GM10248 (cell line): ENCODE data around the gene JADE2.

Source experiments
- CTCF ChIA-PET: fragments of 300-600 bp; sonication (Branson Sonifier 250); formaldehyde crosslinking; extraction: SDS; loops from one replicate; lab custom pipeline; 2021; ENCODE audit warnings: antibody characterized with exemption; lab: Yijun Ruan, JAX
- POLR2A ChIA-PET: fragments of 350-650 bp; sonication (Branson Sonifier 250); formaldehyde crosslinking; extraction: SDS; loops from one replicate; lab custom pipeline; 2020; ENCODE audit warnings: antibody characterized with exemption; lab: Yijun Ruan, JAX
- DNase-seq: peaks from one replicate; pipeline ENCODE4 v3.0.0; 2012; ENCODE audit errors: extremely low spot score
- TF ChIP-seq, protein P1 (sequence below): IDR thresholded peaks from 2 replicates; pipeline ENCODE4 v1.5.1; 2012; ENCODE audit warnings: mild to moderate bottlenecking, low read depth; ENCODE audit errors: extremely low read depth, missing control alignments, control extremely low read depth

The JADE2 gene

DNA sequence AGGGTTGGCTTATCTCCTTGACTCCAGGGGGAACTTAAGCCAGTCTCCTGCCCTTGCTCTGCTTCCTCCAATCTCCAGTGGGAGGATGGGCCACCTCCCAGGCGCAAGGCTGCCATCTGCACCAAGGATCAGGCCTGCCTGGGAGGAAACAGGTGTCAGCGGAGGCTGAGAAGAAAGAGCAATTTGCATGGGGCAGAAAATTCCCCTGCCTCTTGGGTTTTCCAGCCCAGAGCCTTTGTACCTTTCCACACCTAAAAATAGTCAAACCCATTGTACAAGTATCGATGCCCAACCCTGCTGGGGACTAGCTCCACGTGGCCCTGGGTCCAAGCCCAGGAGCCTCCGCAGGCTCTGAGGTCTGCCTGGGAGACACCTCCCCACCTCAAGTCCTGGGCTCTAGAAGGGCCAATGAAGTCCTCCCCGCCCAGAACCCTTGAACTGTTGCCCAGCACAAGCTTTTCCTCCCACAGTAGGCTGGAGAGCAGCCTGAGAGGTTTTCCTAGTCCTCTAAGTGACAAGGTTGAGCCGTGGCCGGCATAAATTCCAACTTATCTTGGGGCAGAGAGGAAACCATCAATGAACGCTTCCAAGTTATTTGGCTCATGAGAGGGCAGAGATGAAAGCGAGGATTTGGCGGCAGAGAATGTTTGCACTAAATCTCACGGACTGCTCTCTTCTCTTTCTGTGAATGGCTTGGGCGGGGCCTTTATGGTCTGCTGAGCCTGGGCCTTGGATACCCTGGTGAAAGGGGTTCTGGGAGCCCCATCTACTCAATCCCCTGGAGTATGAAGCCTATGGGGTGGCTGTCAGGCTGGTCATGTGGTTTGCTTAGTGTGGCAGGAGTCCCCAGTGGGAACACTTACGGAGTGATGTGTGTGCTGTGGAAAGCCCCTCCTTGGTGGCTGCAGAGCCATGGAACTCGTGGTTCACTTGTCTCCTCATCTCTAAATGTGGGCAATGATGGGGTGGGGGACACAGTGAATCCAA, 15.6 kb downstream of the JADE2 start:
- DNase-seq = peak; percentile 62
- CTCF ChIA-PET = interaction anchor here (1.2 to 14.6 kb wide), 6 partner anchors 7 to 46 kb away, joined by 4 to 143 read pairs (median 8); partner anchors contain the start of gene JADE2
- POLR2A ChIA-PET = interaction anchor here (0.6 to 1.4 kb wide), 7 partner anchors 9 to 1304 kb away, joined by 3 to 6 read pairs (median 4); no protein-coding TSS in a partner anchor
- TF ChIP-seq, protein P1, sequence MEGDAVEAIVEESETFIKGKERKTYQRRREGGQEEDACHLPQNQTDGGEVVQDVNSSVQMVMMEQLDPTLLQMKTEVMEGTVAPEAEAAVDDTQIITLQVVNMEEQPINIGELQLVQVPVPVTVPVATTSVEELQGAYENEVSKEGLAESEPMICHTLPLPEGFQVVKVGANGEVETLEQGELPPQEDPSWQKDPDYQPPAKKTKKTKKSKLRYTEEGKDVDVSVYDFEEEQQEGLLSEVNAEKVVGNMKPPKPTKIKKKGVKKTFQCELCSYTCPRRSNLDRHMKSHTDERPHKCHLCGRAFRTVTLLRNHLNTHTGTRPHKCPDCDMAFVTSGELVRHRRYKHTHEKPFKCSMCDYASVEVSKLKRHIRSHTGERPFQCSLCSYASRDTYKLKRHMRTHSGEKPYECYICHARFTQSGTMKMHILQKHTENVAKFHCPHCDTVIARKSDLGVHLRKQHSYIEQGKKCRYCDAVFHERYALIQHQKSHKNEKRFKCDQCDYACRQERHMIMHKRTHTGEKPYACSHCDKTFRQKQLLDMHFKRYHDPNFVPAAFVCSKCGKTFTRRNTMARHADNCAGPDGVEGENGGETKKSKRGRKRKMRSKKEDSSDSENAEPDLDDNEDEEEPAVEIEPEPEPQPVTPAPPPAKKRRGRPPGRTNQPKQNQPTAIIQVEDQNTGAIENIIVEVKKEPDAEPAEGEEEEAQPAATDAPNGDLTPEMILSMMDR = no peak

DNA sequence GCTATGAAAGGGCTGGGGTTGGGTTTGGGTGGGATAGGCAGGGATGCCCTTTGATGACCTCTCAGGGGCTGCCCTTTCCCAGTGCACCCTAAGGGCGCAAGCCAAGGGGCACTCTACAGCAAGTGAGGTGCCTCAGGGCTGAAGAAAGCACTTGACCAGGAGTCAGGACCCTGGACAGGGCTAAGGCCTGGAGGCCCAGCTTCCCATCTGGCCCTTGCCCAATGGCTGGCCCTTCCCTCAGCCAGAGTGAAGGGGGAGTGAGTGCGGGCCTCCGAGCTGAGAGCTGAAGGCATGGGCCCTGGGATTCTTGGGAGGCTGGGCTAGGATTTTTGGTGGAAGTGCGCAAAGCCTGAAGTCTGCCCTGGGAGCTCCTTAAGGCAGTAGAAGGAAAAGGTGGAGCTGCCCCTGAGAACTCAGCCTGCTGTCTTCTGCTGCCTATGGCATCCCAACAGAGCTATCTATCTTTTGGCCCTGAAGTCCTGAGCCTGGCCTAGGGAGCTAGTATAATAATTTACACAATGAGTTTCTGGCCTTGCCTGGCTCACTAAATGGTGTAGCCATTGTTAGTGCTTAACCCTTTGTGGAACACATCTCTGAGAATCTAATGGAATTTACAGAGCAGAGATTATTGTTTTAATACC, 16.4 kb downstream of the JADE2 start:
- DNase-seq = no peak
- POLR2A ChIA-PET = interaction anchor here (1.4 kb wide), 1 partner anchor 10 kb away, joined by 6 read pairs; no protein-coding TSS in a partner anchor

DNA sequence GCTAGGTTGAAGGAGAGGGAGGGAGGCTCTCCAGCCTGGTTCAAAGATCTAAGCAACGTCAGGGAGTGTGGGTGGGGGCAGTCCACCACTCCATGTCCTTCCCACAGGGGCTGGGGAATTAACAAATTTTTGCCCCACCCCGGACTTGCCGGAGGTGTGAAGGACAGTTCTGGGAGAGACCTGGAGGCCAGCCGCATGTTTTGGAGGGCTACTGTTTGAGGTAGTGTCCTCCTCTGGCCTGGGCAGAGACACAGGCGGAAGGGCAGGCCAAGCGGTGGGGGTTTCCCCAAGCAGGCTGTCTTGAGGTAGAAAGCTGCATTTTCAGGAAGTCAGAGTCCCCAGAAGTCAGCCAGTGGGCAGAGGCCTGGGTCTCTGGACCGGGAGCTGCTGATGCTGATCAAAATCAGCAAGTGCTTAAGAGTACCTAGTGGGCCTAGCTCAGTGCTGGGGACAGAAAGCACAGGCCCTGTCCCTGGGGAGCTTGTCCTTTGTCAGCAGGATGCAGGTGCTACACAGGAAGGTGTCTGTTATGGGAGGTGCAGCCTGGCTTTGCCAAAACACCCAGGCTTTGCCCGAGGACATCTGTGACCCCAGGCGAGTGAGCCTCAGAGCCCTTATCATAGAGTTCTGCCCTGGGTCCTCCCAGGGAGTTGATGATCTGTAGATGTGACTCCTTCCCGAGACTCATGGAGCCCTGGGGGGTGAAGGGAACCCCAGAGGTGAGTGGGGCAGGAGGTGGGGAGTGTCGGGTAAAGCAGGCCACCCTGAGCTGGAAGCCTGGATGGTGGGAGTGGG, 18.5 kb downstream of the JADE2 start:
- ChIA-PET CTCF (interaction anchor here (0.8 to 14.6 kb wide), 8 partner anchors 10 to 504 kb away, joined by 3 to 143 read pairs (median 6); partner anchors contain the start of genes CDKN2AIPNL and JADE2), POLR2A (interaction anchor here (0.8 to 1.1 kb wide), 2 partner anchors 10 to 11 kb away, joined by 3 to 4 read pairs; no protein-coding TSS in a partner anchor)
- TF ChIP-seq, protein P1 = no peak
- DNase-seq = peak; percentile 83

More for the DNA sequence above, 16.4 kb downstream of the JADE2 start:
- CTCF ChIA-PET = interaction anchor here (1.2 to 14.6 kb wide), 6 partner anchors 8 to 45 kb away, joined by 4 to 143 read pairs (median 8); partner anchors contain the start of gene JADE2
- TF ChIP-seq, protein P1 = no peak

DNA sequence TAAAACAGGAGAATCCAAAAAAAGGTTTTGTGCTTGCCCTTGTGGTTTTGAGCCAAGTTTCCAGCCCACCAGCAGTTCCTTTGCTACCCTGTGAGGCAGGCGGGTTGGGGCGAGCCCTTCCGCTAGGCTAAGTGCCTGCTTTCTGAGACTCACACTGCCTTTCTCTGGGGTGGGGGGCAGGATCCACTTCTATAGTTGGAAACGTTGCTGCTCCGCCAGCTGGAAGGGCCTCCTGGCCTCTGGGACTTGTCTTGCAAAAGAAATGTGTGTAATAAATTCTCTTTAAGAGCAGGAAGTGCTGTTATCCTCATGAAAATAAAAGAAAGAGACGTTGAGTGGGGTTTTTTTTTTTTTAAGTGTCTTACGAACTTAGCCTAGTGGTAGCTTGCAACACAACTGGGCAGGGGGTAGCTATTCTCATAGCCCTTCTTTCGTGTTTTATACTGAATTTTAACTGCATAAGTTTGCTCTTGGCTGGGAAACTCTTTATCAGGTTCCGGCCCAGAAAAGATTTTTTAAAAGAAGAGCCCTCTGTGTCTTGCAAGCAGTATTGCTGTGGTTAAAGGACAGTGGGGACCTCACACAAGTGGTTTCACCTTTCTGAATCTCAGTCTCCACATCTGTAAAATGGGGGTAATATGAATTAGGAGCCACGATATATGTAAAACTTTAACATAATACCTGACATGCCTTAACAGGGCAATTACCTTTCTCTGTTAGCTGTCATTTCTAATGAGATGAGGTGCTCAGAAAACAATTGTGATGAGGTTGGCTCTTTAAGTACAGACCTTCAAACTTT, 19.8 kb downstream of the JADE2 start:
- DNase-seq = no peak
- CTCF ChIA-PET = interaction anchor here (0.5 to 14.6 kb wide), 7 partner anchors 9 to 444 kb away, joined by 3 to 143 read pairs (median 4); partner anchors contain the start of gene JADE2
- TF ChIP-seq, protein P1 = no peak
- POLR2A ChIA-PET = interaction anchor here (0.7 kb wide), 1 partner anchor 154 kb away, joined by 3 read pairs; no protein-coding TSS in a partner anchor

DNA sequence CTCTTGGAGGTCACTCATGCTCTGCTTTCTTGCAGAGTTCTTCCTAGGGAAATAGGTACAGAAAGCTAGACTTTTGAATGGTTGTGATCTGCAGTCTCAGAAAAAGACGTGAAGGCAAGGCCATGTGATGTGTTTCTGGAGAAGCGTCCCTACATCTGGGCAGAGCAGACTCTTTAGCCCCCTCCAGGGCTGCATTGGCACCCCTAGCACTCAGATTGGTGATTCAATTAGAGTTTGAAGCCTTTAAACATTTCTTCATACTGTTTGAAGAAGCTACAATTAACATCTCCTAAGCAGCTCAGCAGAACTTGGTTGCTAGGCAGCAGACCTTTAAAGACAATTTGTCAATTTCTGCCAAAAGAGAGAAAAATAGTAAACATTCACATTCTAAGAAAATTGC, 21.6 kb downstream of the JADE2 start:
- TF ChIP-seq, protein P1 = no peak
- DNase-seq = no peak
- ChIA-PET POLR2A (interaction anchor here (0.5 to 0.9 kb wide), 2 partner anchors 114 to 371 kb away, joined by 4 read pairs; partner anchors contain the start of gene SKP1), CTCF (interaction anchor here (0.8 to 14.6 kb wide), 4 partner anchors 13 to 40 kb away, joined by 3 to 143 read pairs (median 36); partner anchors contain the start of gene JADE2)
